ENCODE results near the gene CASKIN2. TPM values are rescaled to one million over a fixed set of nuclear protein-coding genes. Genes with fewer than 3 reads are reported as not detected.

Gene CASKIN2
- total RNA-seq, 1 donor from 2014 or later = 1.4 TPM

GRCh38 chr17:75539967-75540729, 24.8 kb upstream of the CASKIN2 start:
- POLR2A ChIA-PET = no interaction called here
- Mint-ChIP-seq H3K36me3 (ENCODE audit: low read depth) (peaks cover 4% of the 10 kb centered on the region), H3K27me3 (no peaks in the 10 kb centered on the region), H3K4me1 (peaks cover under 1% of the 10 kb centered on the region), H3K27ac (no peak overlapping the region), H3K4me3 (no peak overlapping the region), H3K9me3 (no peaks in the 10 kb centered on the region)
- ATAC-seq (ENCODE audit: low read depth) (no peak), DNase-seq (no peak)
- CTCF ChIA-PET = no interaction called here
- intact Hi-C loops (cut with micrococcal nuclease) = no loop called here
- TF ChIP-seq CTCF (IDR thresholded peaks at IDR 0.05) = no peak

DNA sequence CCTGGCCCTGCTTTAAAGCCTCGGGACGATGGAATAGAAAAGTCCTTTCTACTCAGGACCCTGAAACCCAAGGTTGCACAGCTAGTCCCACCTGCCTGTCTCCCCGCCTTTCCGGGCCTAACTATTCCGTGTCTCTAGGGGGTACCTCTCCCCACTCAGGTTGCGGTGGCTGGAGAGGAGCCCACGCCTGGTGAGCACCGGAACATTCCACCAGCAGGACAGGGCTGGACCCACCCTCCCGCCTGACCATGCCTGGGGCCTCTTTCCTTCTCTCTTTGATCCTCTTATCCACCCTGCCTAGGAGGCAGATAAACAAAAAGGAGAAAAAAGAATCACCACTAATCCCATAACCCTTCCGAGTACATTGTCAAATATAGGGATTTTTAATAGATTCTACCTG, 21.0 kb upstream of the CASKIN2 start:
- DNase-seq (no peak), ATAC-seq (ENCODE audit: low read depth) (no peak)
- no peak for TF ChIP-seq CTCF (IDR thresholded peaks at IDR 0.05)
- no peaks in the 10 kb centered on the region for H3K27me3 Mint-ChIP-seq
- H3K4me1 Mint-ChIP-seq = peaks cover 6% of the 10 kb centered on the region
- ChIA-PET POLR2A (interaction anchor here (1.9 kb wide), 1 partner anchor 20 kb away, joined by 4 read pairs; the partner anchor contains the start of gene TSEN54), CTCF (no interaction called here)
- no peak overlapping the region for H3K4me3 Mint-ChIP-seq
- intact Hi-C loops (cut with micrococcal nuclease) = no loop called here
- no peaks in the 10 kb centered on the region for H3K9me3 Mint-ChIP-seq
- H3K27ac Mint-ChIP-seq = no peak overlapping the region
- H3K36me3 Mint-ChIP-seq (ENCODE audit: low read depth) = peaks cover 12% of the 10 kb centered on the region

GRCh38 chr17:75535871-75536270, 20.5 kb upstream of the CASKIN2 start:
- H3K27me3 Mint-ChIP-seq = no peaks in the 10 kb centered on the region
- intact Hi-C loops (cut with micrococcal nuclease) = no loop called here
- H3K4me1 Mint-ChIP-seq = peaks cover 6% of the 10 kb centered on the region
- peaks cover 12% of the 10 kb centered on the region for H3K36me3 Mint-ChIP-seq (ENCODE audit: low read depth)
- no peak for TF ChIP-seq CTCF (IDR thresholded peaks at IDR 0.05)
- H3K9me3 Mint-ChIP-seq = no peaks in the 10 kb centered on the region
- CTCF ChIA-PET = no interaction called here
- no peak for DNase-seq
- POLR2A ChIA-PET = interaction anchor here (1.2 to 1.9 kb wide), 3 partner anchors 11 to 52 kb away, joined by 3 to 7 read pairs (median 4); partner anchors contain the start of genes LLGL2 and TSEN54
- no peak overlapping the region for H3K4me3 Mint-ChIP-seq
- no peak overlapping the region for H3K27ac Mint-ChIP-seq
- ATAC-seq (ENCODE audit: low read depth) = no peak

GRCh38 chr17:75535119-75535537, 19.8 kb upstream of the CASKIN2 start:
- TF ChIP-seq CTCF (IDR thresholded peaks at IDR 0.05) = no peak
- intact Hi-C loops (cut with micrococcal nuclease) = no loop called here
- ChIA-PET CTCF (interaction anchor here (1.1 to 1.3 kb wide), 2 partner anchors 19 to 66 kb away, joined by 3 to 4 read pairs; partner anchors contain the start of gene TSEN54), POLR2A (interaction anchor here (0.6 to 1.9 kb wide), 4 partner anchors 10 to 53 kb away, joined by 3 to 7 read pairs (median 4); partner anchors contain the start of genes LLGL2 and TSEN54)
- Mint-ChIP-seq H3K27ac (peak overlapping the region; percentile 50), H3K9me3 (no peaks in the 10 kb centered on the region), H3K4me1 (peaks cover 6% of the 10 kb centered on the region), H3K4me3 (no peak overlapping the region), H3K36me3 (ENCODE audit: low read depth) (peaks cover 12% of the 10 kb centered on the region), H3K27me3 (no peaks in the 10 kb centered on the region)
- no peak for DNase-seq
- peak; percentile 67 for ATAC-seq (ENCODE audit: low read depth)

DNA sequence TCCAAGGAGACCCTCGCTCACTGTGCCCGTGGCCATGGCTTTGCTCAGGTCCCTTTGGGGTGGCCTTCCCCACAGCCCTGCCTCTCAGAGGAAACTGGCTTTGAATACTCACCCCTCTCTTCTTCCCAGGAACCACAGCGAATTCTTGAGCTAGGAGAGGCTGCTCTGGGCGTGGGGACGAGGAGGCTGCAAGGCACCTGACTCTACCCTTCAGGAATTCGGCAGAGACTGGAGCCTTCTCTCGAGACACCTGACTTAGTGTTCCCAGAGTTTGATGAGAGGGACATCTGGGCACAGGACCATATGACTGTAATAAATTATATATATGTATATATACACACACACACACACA, 16.4 kb upstream of the CASKIN2 start:
- no peak overlapping the region for H3K4me3 Mint-ChIP-seq
- no peak for DNase-seq
- ChIA-PET POLR2A (no interaction called here), CTCF (no interaction called here)
- H3K4me1 Mint-ChIP-seq = peaks cover 7% of the 10 kb centered on the region
- H3K27me3 Mint-ChIP-seq = no peaks in the 10 kb centered on the region
- H3K36me3 Mint-ChIP-seq (ENCODE audit: low read depth) = peaks cover 10% of the 10 kb centered on the region
- intact Hi-C loops (cut with micrococcal nuclease) = no loop called here
- H3K9me3 Mint-ChIP-seq = no peaks in the 10 kb centered on the region
- no peak for ATAC-seq (ENCODE audit: low read depth)
- TF ChIP-seq CTCF (IDR thresholded peaks at IDR 0.05) = no peak
- H3K27ac Mint-ChIP-seq = no peak overlapping the region
